ENCODE data around the gene FASTKD1. TPM values are rescaled to one million over a fixed set of nuclear protein-coding genes. Genes with fewer than 3 reads are reported as not detected.
"Not testable (repeated sequence)": the region's sequence is repeated elsewhere in the genome, so short reads cannot be mapped to it uniquely, and the experiment has no call there.

Gene FASTKD1
- polyA plus RNA-seq, 3 donors = 9.1 to 16.9 (median 14.3) TPM

DNA sequence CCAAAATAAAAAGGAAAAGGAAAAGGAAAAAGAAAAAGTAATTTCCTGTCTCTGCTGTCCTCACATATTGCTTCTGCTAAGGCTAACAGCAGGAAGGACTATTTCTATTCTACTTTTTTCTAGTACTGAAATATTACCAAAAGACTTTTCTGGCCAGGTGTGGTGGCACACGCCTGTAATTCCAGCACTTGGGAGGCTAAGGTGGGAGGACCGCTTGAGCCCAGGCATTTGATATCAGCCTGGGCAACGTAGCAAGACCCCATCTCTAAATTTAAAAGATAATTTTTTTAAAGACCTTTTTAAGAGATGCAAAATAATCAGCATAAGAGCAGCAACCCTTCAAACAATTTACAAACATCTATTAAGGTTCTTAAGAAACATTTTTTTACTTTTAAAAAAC, 31.2 kb downstream of the FASTKD1 start:
- intact Hi-C loops (cut with micrococcal nuclease) = no loop called here
- H4K20me1 ChIP-seq (ENCODE audit: insufficient read depth, low read length) = no peaks in the 10 kb centered on the region
- Mint-ChIP-seq H3K4me1 (no peaks in the 10 kb centered on the region), H3K4me3 (no peak overlapping the region), H3K36me3 (peaks cover 60 to 78% of the 10 kb centered on the region in 2 donors), H3K27ac (no peak overlapping the region), H3K9me3 (no peaks in the 10 kb centered on the region), H3K27me3 (ENCODE audit: low read depth in 3 of 3) (peaks cover 0 to 2% (median 0%) of the 10 kb centered on the region in 3 donors)
- no peaks in the 10 kb centered on the region for H3K79me2 ChIP-seq (ENCODE audit: insufficient read depth, low read length)
- H3K36me3 ChIP-seq (replicated peaks in 1 of 2; ENCODE audit: control insufficient read depth in 1 of 2, insufficient read depth in 2 of 2, low read length in 2 of 2) = peaks cover 55 to 88% of the 10 kb centered on the region in 2 donors
- no peaks in the 10 kb centered on the region for H3K4me1 ChIP-seq (ENCODE audit: control insufficient read depth in 1 of 2, insufficient read depth in 2 of 2, low read length in 2 of 2)
- no peak overlapping the region for H3K4me3 ChIP-seq (replicated peaks in 1 of 3; ENCODE audit: low read depth in 2 of 3, low read length in 3 of 3)
- no peaks in the 10 kb centered on the region for H3K27me3 ChIP-seq (ENCODE audit: control insufficient read depth in 2 of 2, insufficient read depth in 2 of 2, low read length in 2 of 2)
- no peak overlapping the region for H3K4me2 ChIP-seq (replicated peaks; ENCODE audit: extremely low read depth, low read length, poor library complexity, severe bottlenecking)
- TF ChIP-seq, protein P1, sequence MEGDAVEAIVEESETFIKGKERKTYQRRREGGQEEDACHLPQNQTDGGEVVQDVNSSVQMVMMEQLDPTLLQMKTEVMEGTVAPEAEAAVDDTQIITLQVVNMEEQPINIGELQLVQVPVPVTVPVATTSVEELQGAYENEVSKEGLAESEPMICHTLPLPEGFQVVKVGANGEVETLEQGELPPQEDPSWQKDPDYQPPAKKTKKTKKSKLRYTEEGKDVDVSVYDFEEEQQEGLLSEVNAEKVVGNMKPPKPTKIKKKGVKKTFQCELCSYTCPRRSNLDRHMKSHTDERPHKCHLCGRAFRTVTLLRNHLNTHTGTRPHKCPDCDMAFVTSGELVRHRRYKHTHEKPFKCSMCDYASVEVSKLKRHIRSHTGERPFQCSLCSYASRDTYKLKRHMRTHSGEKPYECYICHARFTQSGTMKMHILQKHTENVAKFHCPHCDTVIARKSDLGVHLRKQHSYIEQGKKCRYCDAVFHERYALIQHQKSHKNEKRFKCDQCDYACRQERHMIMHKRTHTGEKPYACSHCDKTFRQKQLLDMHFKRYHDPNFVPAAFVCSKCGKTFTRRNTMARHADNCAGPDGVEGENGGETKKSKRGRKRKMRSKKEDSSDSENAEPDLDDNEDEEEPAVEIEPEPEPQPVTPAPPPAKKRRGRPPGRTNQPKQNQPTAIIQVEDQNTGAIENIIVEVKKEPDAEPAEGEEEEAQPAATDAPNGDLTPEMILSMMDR (IDR thresholded peaks at IDR 0.05) = no peak
- WGBS (ENCODE audit: insufficient coverage) = no CpG with 5 or more reads among the region's 3 CpGs
- no peak for DNase-seq
- H3K9me3 ChIP-seq (replicated peaks in 1 of 2; ENCODE audit: control insufficient read depth in 1 of 2, insufficient read depth in 1 of 2, low read length in 2 of 2) = no peaks in the 10 kb centered on the region
- H3K27ac ChIP-seq (ENCODE audit: low read depth in 1 of 2, low read length in 2 of 2) = no peak overlapping the region
- H3K9ac ChIP-seq (ENCODE audit: insufficient read depth, low read length, poor library complexity, severe bottlenecking) = no peak overlapping the region
- H2AFZ ChIP-seq (ENCODE audit: insufficient read depth, low read depth, low read length, poor library complexity, severe bottlenecking) = no peak overlapping the region

DNA sequence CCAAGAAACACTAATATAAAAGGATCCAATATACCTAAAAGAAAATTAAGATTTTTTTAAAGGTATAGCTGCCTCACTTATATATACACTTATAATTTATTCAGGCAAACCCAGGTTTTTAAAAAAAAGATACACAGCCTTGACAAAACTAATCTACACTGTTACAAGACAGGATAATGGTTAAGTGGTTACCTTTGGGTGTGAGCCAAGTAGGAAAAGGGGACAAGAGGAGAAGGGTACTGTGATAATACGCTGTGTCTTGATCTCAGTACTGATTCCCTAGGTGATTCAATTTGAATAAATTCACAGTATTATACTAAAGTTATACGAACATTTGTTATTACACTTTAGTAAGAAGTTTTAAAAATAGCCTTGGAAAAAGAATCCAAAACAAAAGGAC, 33.5 kb downstream of the FASTKD1 start:
- Histone ChIP-seq H3K4me2 (replicated peaks; ENCODE audit: extremely low read depth, low read length, poor library complexity, severe bottlenecking) (no peak overlapping the region), H4K20me1 (ENCODE audit: insufficient read depth, low read length) (no peaks in the 10 kb centered on the region), H3K36me3 (replicated peaks in 1 of 2; ENCODE audit: control insufficient read depth in 1 of 2, insufficient read depth in 2 of 2, low read length in 2 of 2) (peaks cover 46 to 87% of the 10 kb centered on the region in 2 donors), H3K4me1 (ENCODE audit: control insufficient read depth in 1 of 2, insufficient read depth in 2 of 2, low read length in 2 of 2) (no peaks in the 10 kb centered on the region), H3K9me3 (replicated peaks in 1 of 2; ENCODE audit: control insufficient read depth in 1 of 2, insufficient read depth in 1 of 2, low read length in 2 of 2) (no peaks in the 10 kb centered on the region), H3K79me2 (ENCODE audit: insufficient read depth, low read length) (no peaks in the 10 kb centered on the region), H2AFZ (ENCODE audit: insufficient read depth, low read depth, low read length, poor library complexity, severe bottlenecking) (no peak overlapping the region), H3K4me3 (replicated peaks in 1 of 3; ENCODE audit: low read depth in 2 of 3, low read length in 3 of 3) (no peak overlapping the region), H3K9ac (ENCODE audit: insufficient read depth, low read length, poor library complexity, severe bottlenecking) (no peak overlapping the region), H3K27me3 (ENCODE audit: control insufficient read depth in 2 of 2, insufficient read depth in 2 of 2, low read length in 2 of 2) (no peaks in the 10 kb centered on the region), H3K27ac (ENCODE audit: low read depth in 1 of 2, low read length in 2 of 2) (no peak overlapping the region)
- H3K9me3 Mint-ChIP-seq = no peaks in the 10 kb centered on the region
- H3K4me1 Mint-ChIP-seq = no peaks in the 10 kb centered on the region
- DNase-seq = no peak
- H3K36me3 Mint-ChIP-seq = peaks cover 50 to 72% of the 10 kb centered on the region in 2 donors
- no CpG with 5 or more reads among the region's 2 CpGs for WGBS (ENCODE audit: insufficient coverage)
- H3K27me3 Mint-ChIP-seq (ENCODE audit: low read depth in 3 of 3) = no peaks in the 10 kb centered on the region
- TF ChIP-seq, protein P1 (IDR thresholded peaks at IDR 0.05) = no peak
- intact Hi-C loops (cut with micrococcal nuclease) = no loop called here
- H3K27ac Mint-ChIP-seq = no peak overlapping the region
- no peak overlapping the region for H3K4me3 Mint-ChIP-seq

DNA sequence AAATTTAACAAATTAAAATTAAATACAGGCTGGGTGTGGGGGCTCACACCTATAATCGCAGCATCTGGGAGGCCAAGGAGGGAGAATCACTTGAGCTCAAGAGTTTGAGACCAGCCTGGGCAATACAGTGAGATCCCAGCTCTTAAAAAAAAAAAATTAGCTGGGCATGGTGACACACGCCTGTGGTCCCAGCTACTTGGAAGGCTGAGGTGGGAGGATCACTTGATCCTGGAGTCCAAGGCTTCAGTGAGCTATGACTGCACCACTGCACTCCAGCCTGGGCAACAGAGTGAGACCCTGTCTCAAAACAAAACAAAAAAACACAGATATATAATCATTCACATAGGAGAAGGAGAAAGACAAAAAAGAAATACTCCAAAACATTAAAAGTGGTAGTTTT, 34.2 kb downstream of the FASTKD1 start:
- WGBS (ENCODE audit: insufficient coverage) = 100% methylated on average over 1 of the region's 2 CpGs
- H3K4me1 Mint-ChIP-seq; H3K9me3 Mint-ChIP-seq; H4K20me1 ChIP-seq (ENCODE audit: insufficient read depth, low read length); H3K27ac Mint-ChIP-seq; H3K4me3 ChIP-seq (replicated peaks in 1 of 3; ENCODE audit: low read depth in 2 of 3, low read length in 3 of 3); H3K27me3 ChIP-seq (ENCODE audit: control insufficient read depth in 2 of 2, insufficient read depth in 2 of 2, low read length in 2 of 2); H3K27me3 Mint-ChIP-seq (ENCODE audit: low read depth in 3 of 3); H3K4me2 ChIP-seq (replicated peaks; ENCODE audit: extremely low read depth, low read length, poor library complexity, severe bottlenecking); intact Hi-C loops (cut with micrococcal nuclease); H3K79me2 ChIP-seq (ENCODE audit: insufficient read depth, low read length); H3K4me1 ChIP-seq (ENCODE audit: control insufficient read depth in 1 of 2, insufficient read depth in 2 of 2, low read length in 2 of 2); H2AFZ ChIP-seq (ENCODE audit: insufficient read depth, low read depth, low read length, poor library complexity, severe bottlenecking); H3K4me3 Mint-ChIP-seq; H3K27ac ChIP-seq (ENCODE audit: low read depth in 1 of 2, low read length in 2 of 2); H3K9ac ChIP-seq (ENCODE audit: insufficient read depth, low read length, poor library complexity, severe bottlenecking); DNase-seq; H3K9me3 ChIP-seq (replicated peaks in 1 of 2; ENCODE audit: control insufficient read depth in 1 of 2, insufficient read depth in 1 of 2, low read length in 2 of 2): not testable (repeated sequence)
- H3K36me3 ChIP-seq (replicated peaks in 1 of 2; ENCODE audit: control insufficient read depth in 1 of 2, insufficient read depth in 2 of 2, low read length in 2 of 2) = peaks cover 48 to 88% of the 10 kb centered on the region in 2 donors
- H3K36me3 Mint-ChIP-seq = peaks cover 47 to 72% of the 10 kb centered on the region in 2 donors

Data from CD14-positive monocyte (primary cell).